Small intestine (tissue), 7 donors: Measurements from ENCODE around the gene KDELR1. TPM values are rescaled to one million over a fixed set of nuclear protein-coding genes. Genes with fewer than 3 reads are reported as not detected.
A peak's percentile ranks its signal among the peaks of the same experiment; 100 is the strongest.

ENCODE experiments used
- DNase-seq, 2 donors: peaks; one replicate each; pipeline versions ENCODE4 v3.0.0 to v3.0.0-alpha.2; 2013
- FAIRE-seq: peaks from 2 replicates; lab custom pipeline; 2012; peaks lifted over from hg19 to GRCh38; lab: Jason Lieb, UNC
- H3K27ac ChIP-seq, 3 donors: one replicate each; pipeline ENCODE4 v1.5.1; 2013; ENCODE audit warnings: low read length in 2 of 3, mild to moderate bottlenecking in 2 of 3, control low read depth in 1 of 3, inconsistent platforms in 1 of 3, low read depth in 1 of 3, moderate library complexity in 1 of 3
- H3K27me3 ChIP-seq, 3 donors: one replicate each; pipeline ENCODE4 v1.6.1; 2013; ENCODE audit warnings: low read length in 3 of 3, inconsistent platforms in 1 of 3; ENCODE audit not compliant: control insufficient read depth in 3 of 3, insufficient read depth in 3 of 3
- H3K36me3 ChIP-seq, 3 donors: one replicate each; pipeline ENCODE4 v1.6.1; 2013; ENCODE audit warnings: low read length in 3 of 3, inconsistent platforms in 1 of 3, low read depth in 1 of 3, mild to moderate bottlenecking in 1 of 3, moderate library complexity in 1 of 3; ENCODE audit not compliant: control insufficient read depth in 3 of 3, insufficient read depth in 2 of 3
- H3K4me1 ChIP-seq, 3 donors: one replicate each; pipeline ENCODE4 v1.6.1; 2013; ENCODE audit warnings: low read length in 2 of 3, inconsistent platforms in 1 of 3, low read depth in 1 of 3, mild to moderate bottlenecking in 1 of 3, moderate library complexity in 1 of 3; ENCODE audit not compliant: control insufficient read depth in 3 of 3, insufficient read depth in 2 of 3
- H3K4me3 ChIP-seq, 3 donors: one replicate each; pipeline ENCODE4 v1.5.1; 2013; ENCODE audit warnings: low read length in 3 of 3, control low read depth in 1 of 3, inconsistent platforms in 1 of 3, low read depth in 1 of 3, mild to moderate bottlenecking in 1 of 3, moderate library complexity in 1 of 3
- H3K9me3 ChIP-seq, 2 donors: one replicate each; pipeline ENCODE4 v1.6.1; 2013; ENCODE audit warnings: low read depth in 1 of 2, low read length in 1 of 2; ENCODE audit not compliant: control insufficient read depth in 2 of 2, insufficient read depth in 1 of 2
- WGBS, 3 donors: extraction: QIAGEN DNeasy Blood & Tissue Kit; methylation state at CpG; one replicate each; pipeline ENCODE4 v1.1.7; 2013; 5-methylcytosine and 5-hydroxymethylcytosine counted together
- polyA plus RNA-seq, 4 donors: library from polyadenylated mRNA; stranded (reverse) in 3 of 4; unstranded in 1 of 4; fragments of 200-250 nt in 3 of 4; fragments of 120-200 nt in 1 of 4; gene quantifications; one replicate each; pipeline versions ENCODE4 v1.2.1 to v1.2.3, GENCODE V29; 2013
- donor health status: healthy with polysubstance abuse.
- donor health status: control.
- donor health status: control.
- donor health status: Bipolar disorder and iron deficiency.
- donor health status: healthy.

KDELR1 gene
- polyA plus RNA-seq, 4 donors, result 95.4 to 288 (median 166) TPM

GRCh38 chr19:48354332-48354992 lies 36.9 kb downstream of the KDELR1 start:
- DNase-seq, result no peak

GRCh38 chr19:48353677-48354076 lies 37.7 kb downstream of the KDELR1 start:
- H3K9me3 ChIP-seq, result peaks cover 0 to 2% of the 10 kb centered on the region in 2 donors
- FAIRE-seq, result no peak
- H3K4me3 ChIP-seq, result no peak overlapping the region

More at GRCh38 chr19:48354332-48354992, 36.9 kb downstream of the KDELR1 start:
- Histone ChIP-seq H3K4me1 (no peaks in the 10 kb centered on the region), H3K4me3 (no peak overlapping the region), H3K27me3 (no peaks in the 10 kb centered on the region), H3K27ac (no peak overlapping the region), H3K36me3 (peaks cover 0 to 7% (median 0%) of the 10 kb centered on the region in 3 donors), H3K9me3 (peaks cover 0 to 2% of the 10 kb centered on the region in 2 donors)
- 83 to 89% (median 86%) methylated on average over 15 of the region's 15 CpGs for WGBS, 3 donors
- FAIRE-seq, result no peak

GRCh38 chr19:48351341-48351752 lies 40.0 kb downstream of the KDELR1 start:
- H3K36me3 ChIP-seq, result peaks cover 0 to 3% (median 0%) of the 10 kb centered on the region in 3 donors
- no peak for FAIRE-seq

More at GRCh38 chr19:48353677-48354076, 37.7 kb downstream of the KDELR1 start:
- WGBS, 3 donors, result 89 to 91% (median 90%) methylated on average over 5 of the region's 5 CpGs
- Histone ChIP-seq H3K4me1 (no peaks in the 10 kb centered on the region), H3K36me3 (peaks cover 0 to 3% (median 0%) of the 10 kb centered on the region in 3 donors), H3K27ac (no peak overlapping the region), H3K27me3 (no peaks in the 10 kb centered on the region)
- DNase-seq, result no peak

GRCh38 chr19:48350856-48351255 lies 40.5 kb downstream of the KDELR1 start:
- Histone ChIP-seq H3K4me1 (no peaks in the 10 kb centered on the region), H3K9me3 (peaks cover 0 to 2% of the 10 kb centered on the region in 2 donors), H3K27me3 (no peaks in the 10 kb centered on the region), H3K36me3 (peaks cover 0 to 3% (median 0%) of the 10 kb centered on the region in 3 donors), H3K27ac (no peak overlapping the region), H3K4me3 (no peak overlapping the region)
- no peak for FAIRE-seq
- WGBS, 3 donors, result 89 to 93% (median 91%) methylated on average over 5 of the region's 5 CpGs
- no peak for DNase-seq

More at GRCh38 chr19:48351341-48351752, 40.0 kb downstream of the KDELR1 start:
- peaks cover 0 to 2% of the 10 kb centered on the region in 2 donors for H3K9me3 ChIP-seq
- WGBS, 3 donors, result 30 to 41% (median 36%) methylated on average over 7 to 8 of the region's 8 CpGs
- no peaks in the 10 kb centered on the region for H3K27me3 ChIP-seq
- H3K4me1 ChIP-seq, result no peaks in the 10 kb centered on the region
- H3K27ac ChIP-seq, result no peak overlapping the region
- DNase-seq, result peak; percentile 76 to 83
- no peak overlapping the region for H3K4me3 ChIP-seq

- Histone ChIP-seq H3K27me3 (no peaks in the 10 kb centered on the region), H3K4me3 (no peak overlapping the region), H3K36me3 (no peaks in the 10 kb centered on the region), H3K27ac (no peak overlapping the region), H3K4me1 (no peaks in the 10 kb centered on the region), H3K9me3 (peaks cover 0 to 2% of the 10 kb centered on the region in 2 donors)
- WGBS, 3 donors, result 89 to 92% (median 90%) methylated on average over 7 of the region's 7 CpGs
- no peak for DNase-seq
- FAIRE-seq, result no peak
These were observed 42.6 kb downstream of the KDELR1 start for GRCh38 chr19:48348737-48349136.

- Histone ChIP-seq H3K4me3 (no peak overlapping the region), H3K4me1 (no peaks in the 10 kb centered on the region), H3K36me3 (peaks cover 0 to 3% (median 0%) of the 10 kb centered on the region in 3 donors), H3K27ac (no peak overlapping the region), H3K9me3 (peaks cover 0 to 2% of the 10 kb centered on the region in 2 donors), H3K27me3 (no peaks in the 10 kb centered on the region)
- no peak for DNase-seq
- no peak for FAIRE-seq
- WGBS, 3 donors, result 70 to 75% (median 72%) methylated on average over 5 of the region's 5 CpGs
These were observed 43.3 kb downstream of the KDELR1 start for GRCh38 chr19:48348045-48348444.

GRCh38 chr19:48346191-48346590 lies 45.2 kb downstream of the KDELR1 start:
- Histone ChIP-seq H3K27ac (no peak overlapping the region), H3K4me3 (no peak overlapping the region), H3K4me1 (no peaks in the 10 kb centered on the region), H3K36me3 (peaks cover 0 to 11% (median 0%) of the 10 kb centered on the region in 3 donors), H3K27me3 (no peaks in the 10 kb centered on the region), H3K9me3 (no peaks in the 10 kb centered on the region)
- DNase-seq, result no peak
- FAIRE-seq, result no peak
- WGBS, 3 donors, result 89 to 100% (median 97%) methylated on average over 2 of the region's 2 CpGs

GRCh38 chr19:48344892-48345291 lies 46.5 kb downstream of the KDELR1 start:
- Histone ChIP-seq H3K27me3 (no peaks in the 10 kb centered on the region), H3K27ac (no peak overlapping the region), H3K36me3 (peaks cover 0 to 16% (median 0%) of the 10 kb centered on the region in 3 donors), H3K9me3 (no peaks in the 10 kb centered on the region), H3K4me1 (no peaks in the 10 kb centered on the region), H3K4me3 (no peak overlapping the region)
- WGBS, 3 donors, result 97 to 98% (median 98%) methylated on average over 6 of the region's 6 CpGs
- no peak for DNase-seq
- FAIRE-seq, result no peak
